Omental fat pad (tissue), 4 donors: ENCODE measurements around the gene ARMC8. TPM values are rescaled to one million over a fixed set of nuclear protein-coding genes. Genes with fewer than 3 reads are reported as not detected.

Experiments used
- ATAC-seq: fragments of 150-250 bp; one replicate; pipeline ENCODE4 v1.9.1; 2016; ENCODE audit warnings: mild to moderate bottlenecking, moderate library complexity; ENCODE audit not compliant: low FRiP score
- DNase-seq: peaks from one replicate; pipeline ENCODE4 v3.0.0-alpha.2; 2019; ENCODE audit warnings: low spot score
- total RNA-seq, 4 donors: library from RNA; depleted of rRNA; stranded (reverse); fragments of >200 nt; gene quantifications; one replicate each; pipeline ENCODE4 v1.1.0, GENCODE V29; 2016
- TF ChIP-seq, protein P1 (sequence below), 3 donors: fragments of 450-650 bp; IDR thresholded peaks; one replicate each; pipeline ENCODE4 v1.5.1; 2016 to 2017; ENCODE audit warnings: antibody characterized with exemption in 3 of 3, mild to moderate bottlenecking in 3 of 3, moderate library complexity in 2 of 3

The ARMC8 gene
- total RNA-seq, 4 donors from 2014 or later: 61.5 to 121 (median 95.3) TPM

DNA sequence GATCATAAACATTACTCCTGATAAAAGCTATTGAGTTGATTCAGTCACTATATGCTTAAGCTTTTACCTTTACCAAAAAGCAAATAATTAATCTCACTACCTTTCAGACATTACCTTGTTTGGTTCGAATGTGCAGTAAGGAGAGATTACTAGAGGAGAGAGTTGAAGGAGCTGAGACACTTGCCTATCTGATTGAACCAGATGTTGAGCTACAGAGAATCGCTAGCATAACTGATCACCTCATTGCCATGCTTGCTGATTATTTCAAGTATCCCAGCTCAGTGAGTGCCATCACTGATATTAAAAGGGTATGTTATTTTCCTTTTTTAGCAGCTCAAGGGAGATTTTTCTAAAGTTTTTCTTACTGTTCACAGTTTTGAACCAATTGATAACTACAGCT lies 54.6 kb downstream of the ARMC8 start:
- ATAC-seq: no peak
- no peak for DNase-seq

GRCh38 chr3:138242466-138242865 lies 55.4 kb downstream of the ARMC8 start:
- no peak for DNase-seq
- TF ChIP-seq, protein P1, sequence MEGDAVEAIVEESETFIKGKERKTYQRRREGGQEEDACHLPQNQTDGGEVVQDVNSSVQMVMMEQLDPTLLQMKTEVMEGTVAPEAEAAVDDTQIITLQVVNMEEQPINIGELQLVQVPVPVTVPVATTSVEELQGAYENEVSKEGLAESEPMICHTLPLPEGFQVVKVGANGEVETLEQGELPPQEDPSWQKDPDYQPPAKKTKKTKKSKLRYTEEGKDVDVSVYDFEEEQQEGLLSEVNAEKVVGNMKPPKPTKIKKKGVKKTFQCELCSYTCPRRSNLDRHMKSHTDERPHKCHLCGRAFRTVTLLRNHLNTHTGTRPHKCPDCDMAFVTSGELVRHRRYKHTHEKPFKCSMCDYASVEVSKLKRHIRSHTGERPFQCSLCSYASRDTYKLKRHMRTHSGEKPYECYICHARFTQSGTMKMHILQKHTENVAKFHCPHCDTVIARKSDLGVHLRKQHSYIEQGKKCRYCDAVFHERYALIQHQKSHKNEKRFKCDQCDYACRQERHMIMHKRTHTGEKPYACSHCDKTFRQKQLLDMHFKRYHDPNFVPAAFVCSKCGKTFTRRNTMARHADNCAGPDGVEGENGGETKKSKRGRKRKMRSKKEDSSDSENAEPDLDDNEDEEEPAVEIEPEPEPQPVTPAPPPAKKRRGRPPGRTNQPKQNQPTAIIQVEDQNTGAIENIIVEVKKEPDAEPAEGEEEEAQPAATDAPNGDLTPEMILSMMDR (IDR thresholded peaks at IDR 0.05): no peak

More for the DNA sequence above, 54.6 kb downstream of the ARMC8 start:
- TF ChIP-seq, protein P1 (IDR thresholded peaks at IDR 0.05): no peak

GRCh38 chr3:138245026-138245425 lies 57.9 kb downstream of the ARMC8 start:
- TF ChIP-seq, protein P1 (IDR thresholded peaks at IDR 0.05): no peak
- no peak for ATAC-seq
- DNase-seq: no peak

More at GRCh38 chr3:138242466-138242865, 55.4 kb downstream of the ARMC8 start:
- no peak for ATAC-seq

- TF ChIP-seq, protein P1 (IDR thresholded peaks at IDR 0.05): no peak
- ATAC-seq (no peak), DNase-seq (no peak)
Measured at GRCh38 chr3:138249636-138250035, 62.5 kb downstream of the ARMC8 start.

GRCh38 chr3:138253609-138254008 lies 66.5 kb downstream of the ARMC8 start:
- ATAC-seq (no peak), DNase-seq (no peak)
- TF ChIP-seq, protein P1 (IDR thresholded peaks at IDR 0.05): no peak

GRCh38 chr3:138254216-138254615 lies 67.1 kb downstream of the ARMC8 start:
- ATAC-seq (no peak), DNase-seq (no peak)
- TF ChIP-seq, protein P1 (IDR thresholded peaks at IDR 0.05): no peak

- TF ChIP-seq, protein P1 (IDR thresholded peaks at IDR 0.05): no peak
- no peak for ATAC-seq
Measured at GRCh38 chr3:138256022-138256421, 68.9 kb downstream of the ARMC8 start.

More at GRCh38 chr3:138256022-138256421, 68.9 kb downstream of the ARMC8 start:
- no peak for DNase-seq
